Measurements from ENCODE around the gene MTMR12.

- TF ChIP-seq CTCF (conservative IDR thresholded peaks at IDR 0.05): no peak
- no peak for TF ChIP-seq EZH2 (IDR thresholded peaks at IDR 0.05; ENCODE audit: low read depth)
These were observed 44.9 kb upstream of the MTMR12 start for GRCh38 chr5:32357658-32358057.
